Measurements from ENCODE around the gene OR5D16.
"Not testable (repeated sequence)": the region's sequence is repeated elsewhere in the genome, so short reads cannot be mapped to it uniquely, and the experiment has no call there.

Gene OR5D16

GRCh38 chr11:55838452-55838851, at the start of gene OR5D16:
TSS of gene OR5D16 (plus strand) at chr11:55838752. CDS start at chr11:55838752, 0 bp downstream.
- no peak for FAIRE-seq

- no peak for FAIRE-seq
These were observed 46.9 kb upstream of the OR5D16 start for GRCh38 chr11:55791606-55792005.

- FAIRE-seq, result no peak
These were observed 45.2 kb upstream of the OR5D16 start for GRCh38 chr11:55793321-55793720.

- no peak for FAIRE-seq
These were observed 43.3 kb upstream of the OR5D16 start, which contains the start of gene OR5D14 for GRCh38 chr11:55795256-55795655. TSS of gene OR5D14 (plus strand) at chr11:55795556. CDS start at chr11:55795556, 0 bp downstream.

DNA sequence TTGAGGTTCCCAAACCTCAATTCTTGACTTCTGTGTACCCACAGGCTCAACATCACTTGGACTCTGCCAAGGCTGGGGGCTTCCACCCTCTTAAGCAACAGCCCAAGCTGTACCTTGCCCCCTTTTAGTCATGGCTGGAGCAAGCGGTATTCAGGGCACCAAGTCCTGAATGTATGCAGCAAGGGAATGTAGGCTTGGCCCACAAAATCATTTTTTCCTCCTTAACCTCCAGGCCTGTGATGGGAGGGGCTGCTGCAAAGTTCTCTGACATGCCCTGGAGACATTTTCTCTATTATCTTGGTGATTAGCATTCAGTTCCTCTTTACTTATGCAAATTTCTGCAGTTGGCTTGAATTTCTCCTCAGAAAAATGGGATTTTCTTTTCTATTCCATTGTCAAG, 32.3 kb upstream of the OR5D16 start:
- no peak for FAIRE-seq

- peak; percentile 9 for FAIRE-seq
These were observed 27.5 kb upstream of the OR5D16 start, which contains the start of gene OR5L1 for GRCh38 chr11:55811067-55811466. TSS of gene OR5L1 (plus strand) at chr11:55811367. CDS start at chr11:55811467, 100 bp downstream.

DNA sequence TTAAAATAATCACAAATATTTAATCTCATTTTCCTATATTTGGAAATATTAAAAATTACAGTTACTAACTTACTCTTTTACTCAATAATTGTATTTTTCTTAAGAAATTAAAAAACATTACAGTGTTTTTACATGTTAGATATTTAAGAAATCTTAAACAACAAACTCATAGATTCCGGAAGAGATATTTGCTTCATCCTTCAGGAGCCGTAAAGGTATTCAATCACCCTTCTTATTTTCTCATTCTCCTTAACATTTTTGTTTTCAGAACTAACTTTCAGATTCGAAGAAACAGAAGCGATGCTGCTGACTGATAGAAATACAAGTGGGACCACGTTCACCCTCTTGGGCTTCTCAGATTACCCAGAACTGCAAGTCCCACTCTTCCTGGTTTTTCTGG, 19.2 kb upstream of the OR5D16 start, which contains the start of gene OR5D18:
TSS of gene OR5D18 (plus strand) at position 301 of the 400 bp plus-strand sequence. CDS start at position 301, 0 bp downstream.
- no peak for FAIRE-seq

DNA sequence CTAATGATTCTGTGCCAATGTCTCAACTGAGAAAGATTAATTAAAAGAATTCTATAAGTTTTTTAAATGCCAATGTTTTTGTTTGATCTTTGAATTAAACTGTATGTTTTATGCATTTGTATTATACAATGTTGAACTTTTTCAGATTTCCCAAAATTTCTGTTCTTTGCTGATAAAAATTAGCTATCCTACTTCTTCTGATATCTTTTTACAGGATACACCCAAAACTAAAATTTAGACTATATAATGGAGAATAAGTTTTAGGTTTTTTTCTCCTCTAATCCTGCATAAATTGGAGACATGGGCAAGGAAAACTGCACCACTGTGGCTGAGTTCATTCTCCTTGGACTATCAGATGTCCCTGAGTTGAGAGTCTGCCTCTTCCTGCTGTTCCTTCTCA, 11.6 kb upstream of the OR5D16 start, which contains the start of gene OR5L2:
TSS of gene OR5L2 (plus strand) at position 301 of the 400 bp plus-strand sequence. CDS start at position 301, 0 bp downstream.
- FAIRE-seq, result no peak

GRCh38 chr11:55847453-55847852, 8.9 kb downstream of the OR5D16 start:
- no peak for FAIRE-seq

DNA sequence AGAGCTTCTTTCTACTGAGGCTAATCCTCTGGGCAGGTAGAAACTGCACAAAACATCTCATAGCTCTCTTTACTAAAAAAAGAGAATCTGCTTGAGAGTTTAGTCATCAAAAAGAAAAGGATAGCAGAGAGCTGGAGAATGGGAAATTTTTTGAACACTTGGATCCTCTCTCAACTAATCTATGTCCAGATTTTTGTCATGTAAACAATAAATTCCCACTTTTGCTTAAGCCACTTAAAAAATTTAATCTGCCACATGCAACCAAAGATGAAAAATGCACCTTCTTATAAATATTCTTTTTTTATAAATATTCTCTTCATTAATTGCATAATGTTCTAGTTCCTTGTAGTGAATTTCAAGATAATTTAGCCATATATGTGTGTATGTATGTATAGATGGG, 10.5 kb downstream of the OR5D16 start:
- no peak for FAIRE-seq

DNA sequence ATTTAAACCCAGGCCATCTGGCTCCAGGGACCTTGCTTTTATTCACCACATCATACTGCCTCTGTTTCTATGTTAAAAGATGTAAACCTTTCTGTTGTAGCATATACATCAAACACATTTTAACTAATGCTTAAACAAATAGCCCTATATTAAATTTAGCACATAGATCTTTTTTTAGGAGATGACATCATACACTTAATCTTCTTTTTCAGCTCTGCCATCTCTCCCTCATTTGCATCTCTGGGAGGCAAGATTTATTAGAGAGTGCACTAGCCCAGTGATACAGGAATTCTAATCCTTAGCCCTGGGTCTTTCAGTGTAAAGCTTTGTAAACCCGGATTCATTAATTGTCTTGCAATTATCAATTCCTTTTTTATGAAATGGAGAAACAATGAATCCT, 13.6 kb downstream of the OR5D16 start:
- FAIRE-seq, result no peak

- FAIRE-seq, result no peak
These were observed 16.2 kb downstream of the OR5D16 start for GRCh38 chr11:55854704-55855103.

DNA sequence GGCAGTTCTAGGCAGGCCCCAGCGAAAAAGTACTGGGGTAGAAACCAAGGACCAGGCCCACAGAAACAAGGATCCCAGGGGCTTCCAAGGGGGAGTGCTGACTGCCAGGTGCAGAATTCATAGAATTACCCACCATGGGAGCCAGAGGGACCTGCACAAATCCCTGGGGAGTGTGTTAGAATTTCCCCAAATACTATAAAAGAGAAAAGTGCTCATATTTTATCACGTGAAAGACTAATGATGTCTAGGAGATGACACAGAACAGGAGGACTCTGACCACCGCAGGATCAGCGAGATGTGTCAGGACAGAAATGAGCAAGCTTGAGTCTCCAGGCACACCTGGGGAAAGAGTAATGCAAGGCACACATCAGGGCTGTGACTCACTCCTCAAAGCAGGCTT, 28.8 kb downstream of the OR5D16 start:
- FAIRE-seq, result not testable (repeated sequence)

- FAIRE-seq, result not testable (repeated sequence)
These were observed 34.2 kb downstream of the OR5D16 start for GRCh38 chr11:55872731-55873130.

GRCh38 chr11:55873146-55873545, 34.6 kb downstream of the OR5D16 start:
- not testable (repeated sequence) for FAIRE-seq

- not testable (repeated sequence) for FAIRE-seq
These were observed 44.4 kb downstream of the OR5D16 start, which contains the start of gene TRIM51 for GRCh38 chr11:55882997-55883396. TSS of gene TRIM51 (plus strand) at chr11:55883297. CDS start at chr11:55885429, 2,132 bp downstream.

DNA sequence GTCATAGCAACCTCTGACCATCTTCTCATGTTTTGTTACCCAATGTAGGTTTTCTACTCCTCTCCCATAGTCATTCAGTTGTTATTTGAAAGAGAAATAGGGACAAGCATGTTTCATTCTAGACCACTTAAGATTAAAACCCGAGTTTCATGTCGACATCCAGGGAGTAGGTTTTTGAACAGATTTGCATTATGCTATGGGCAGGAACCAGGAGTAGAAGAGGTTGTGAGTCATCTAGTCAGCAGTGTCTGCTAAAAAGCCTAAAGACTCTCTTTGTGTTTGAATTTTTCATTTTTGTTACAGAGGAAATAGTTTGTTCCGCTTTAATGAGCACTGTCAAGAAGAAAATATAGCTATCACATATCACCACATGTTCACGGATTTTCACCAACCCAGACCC, 46.4 kb downstream of the OR5D16 start:
- not testable (repeated sequence) for FAIRE-seq

- FAIRE-seq, result not testable (repeated sequence)
These were observed 46.9 kb downstream of the OR5D16 start for GRCh38 chr11:55885481-55885880.
